GM23248 (cell line): ENCODE measurements around the gene HHIPL1. TPM values are rescaled to one million over a fixed set of nuclear protein-coding genes. Genes with fewer than 3 reads are reported as not detected.

Experiments used
- DNase-seq: peaks from one replicate; pipeline ENCODE4 v3.0.0-alpha.2; 2015
- H2AFZ ChIP-seq: fragments of 200-600 bp; sonication (generic); 2 replicates; pipeline ENCODE4 v1.6.1; 2016; ENCODE audit warnings: antibody characterized with exemption
- H3F3A ChIP-seq: fragments of 200-600 bp; sonication (generic); 2 replicates; pipeline ENCODE4 v1.6.1; 2016; ENCODE audit warnings: mild to moderate bottlenecking, antibody characterized with exemption, mixed run types; ENCODE audit not compliant: insufficient read depth
- H3K27ac ChIP-seq: fragments of 200-600 bp; sonication (generic); 2 replicates; pipeline ENCODE4 v1.5.1; 2016; ENCODE audit warnings: mild to moderate bottlenecking
- H3K27me3 ChIP-seq: fragments of 200-600 bp; sonication (generic); replicated peaks from 2 replicates; pipeline ENCODE4 v1.6.1; 2016; ENCODE audit warnings: mild to moderate bottlenecking; ENCODE audit not compliant: insufficient read depth
- H3K36me3 ChIP-seq: fragments of 200-600 bp; sonication (generic); 2 replicates; pipeline ENCODE4 v1.6.1; 2016; ENCODE audit warnings: low read depth, mild to moderate bottlenecking
- H3K4me1 ChIP-seq: fragments of 200-600 bp; sonication (generic); 2 replicates; pipeline ENCODE4 v1.6.1; 2016; ENCODE audit warnings: mild to moderate bottlenecking; ENCODE audit not compliant: insufficient read depth
- H3K4me2 ChIP-seq: fragments of 200-600 bp; sonication (generic); one replicate; pipeline ENCODE4 v1.6.1; 2016; ENCODE audit warnings: mild to moderate bottlenecking; ENCODE audit not compliant: unreplicated experiment
- H3K4me3 ChIP-seq: fragments of 200-600 bp; sonication (generic); 2 replicates; pipeline ENCODE4 v1.5.1; 2016; ENCODE audit warnings: mild to moderate bottlenecking
- H3K79me2 ChIP-seq: fragments of 200-600 bp; sonication (generic); 2 replicates; pipeline ENCODE4 v1.6.1; 2016; ENCODE audit warnings: mild to moderate bottlenecking; ENCODE audit not compliant: insufficient read depth
- H3K9ac ChIP-seq: fragments of 200-600 bp; sonication (generic); 2 replicates; pipeline ENCODE4 v1.6.1; 2016; ENCODE audit warnings: mild to moderate bottlenecking
- H3K9me2 ChIP-seq: fragments of 200-600 bp; sonication (generic); 2 replicates; pipeline ENCODE4 v1.6.1; 2016; ENCODE audit warnings: mixed run types, mild to moderate bottlenecking, moderate library complexity; ENCODE audit not compliant: insufficient read depth
- H3K9me3 ChIP-seq: fragments of 200-600 bp; sonication (generic); one replicate; pipeline ENCODE4 v1.6.1; 2017; ENCODE audit warnings: low read depth
- H4K20me1 ChIP-seq: fragments of 200-600 bp; sonication (generic); 2 replicates; pipeline ENCODE4 v1.6.0; 2016; ENCODE audit not compliant: insufficient read depth
- EZH2 ChIP-seq: fragments of 200-600 bp; sonication (generic); IDR thresholded peaks from 2 replicates; pipeline ENCODE4 v1.6.1; 2018; ENCODE audit warnings: antibody characterized with exemption, mild to moderate bottlenecking; ENCODE audit not compliant: insufficient read depth, poor library complexity, severe bottlenecking
- EZH2phosphoT487 ChIP-seq: fragments of 200-600 bp; sonication (generic); IDR thresholded peaks from 2 replicates; pipeline ENCODE4 v1.6.1; 2018; ENCODE audit warnings: antibody characterized with exemption, moderate library complexity, mild to moderate bottlenecking, low read depth; ENCODE audit not compliant: insufficient read depth
- WGBS, 2 experiments: methylation state at CpG; one replicate each; pipeline ENCODE4 v1.1.6; 2015 to 2017; ENCODE audit warnings: low lambda C conversion rate in 2 of 2, low coverage in 1 of 2; ENCODE audit errors: missing lambda C conversion rate in 2 of 2; 5-methylcytosine and 5-hydroxymethylcytosine counted together
- in situ Hi-C: fragments of 300-500 bp; cut with MboI; formaldehyde crosslinking; loops from 2 replicates; pipeline ENCODE4 v1.15.0; 2020
- polyA plus RNA-seq: library from polyadenylated mRNA; unstranded; fragments of >200 nt; fragmentation: Nextera tagmentation; extraction: Ambion mirVana; gene quantifications from 2 replicates; pipeline ENCODE4 v1.2.1, GENCODE V29; 2016
- total RNA-seq: library from RNA; depleted of rRNA; stranded (reverse); fragments of >200 nt; shearing (Covaris generic); gene quantifications from 2 replicates; pipeline ENCODE4 v1.2.3, GENCODE V29; 2014

Gene HHIPL1
- total and polyA plus RNA-seq, 2 experiments from 2014 or later: 6.5 to 11.3 TPM

DNA sequence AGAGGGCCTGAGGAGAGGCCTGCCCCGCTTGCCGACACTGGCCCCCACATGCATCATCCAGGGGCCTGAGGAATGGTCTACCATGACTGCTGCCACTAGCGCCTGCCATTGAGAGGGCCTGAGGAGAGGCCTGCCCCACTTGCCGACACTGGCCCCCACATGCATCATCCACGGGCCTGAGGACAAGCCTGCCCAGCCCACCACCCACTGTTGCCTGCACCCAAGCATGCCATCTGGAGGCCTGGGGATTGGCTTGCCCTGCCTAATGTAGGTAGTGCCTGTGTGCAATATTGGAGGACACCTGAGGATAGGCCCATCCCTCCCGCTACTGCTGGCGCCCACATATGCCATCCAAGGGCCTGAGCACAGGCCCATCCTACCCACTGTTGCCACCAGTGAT is 63.5 kb downstream of the HHIPL1 start:
- H3K9me2 ChIP-seq: no peaks in the 10 kb centered on the region
- in situ Hi-C loops: no loop called here
- H4K20me1 ChIP-seq: no peaks in the 10 kb centered on the region
- H3F3A ChIP-seq: no peaks in the 10 kb centered on the region
- no peaks in the 10 kb centered on the region for H3K9me3 ChIP-seq
- DNase-seq: no peak
- no peaks in the 10 kb centered on the region for H3K4me1 ChIP-seq
- H3K4me2 ChIP-seq: no peak overlapping the region
- no peak overlapping the region for H3K9ac ChIP-seq
- no peak overlapping the region for H3K27ac ChIP-seq
- no peaks in the 10 kb centered on the region for H3K36me3 ChIP-seq
- H3K27me3 ChIP-seq: peaks cover 33% of the 10 kb centered on the region
- no peaks in the 10 kb centered on the region for H3K79me2 ChIP-seq
- TF ChIP-seq EZH2: no peak
- TF ChIP-seq EZH2phosphoT487: no peak
- 49 to 68% methylated on average over 5 to 7 of the region's 7 CpGs for WGBS, 2 experiments
- no peak overlapping the region for H2AFZ ChIP-seq
- H3K4me3 ChIP-seq: no peak overlapping the region

- no peaks in the 10 kb centered on the region for H3K4me1 ChIP-seq
- no peak overlapping the region for H3K9ac ChIP-seq
- H3K79me2 ChIP-seq: no peaks in the 10 kb centered on the region
- TF ChIP-seq EZH2 (no peak), EZH2phosphoT487 (no peak)
- no peaks in the 10 kb centered on the region for H3K36me3 ChIP-seq
- H3K9me3 ChIP-seq: no peaks in the 10 kb centered on the region
- H3K27me3 ChIP-seq: peaks cover 30% of the 10 kb centered on the region
- no peak for DNase-seq
- H3K27ac ChIP-seq: no peak overlapping the region
- H3K4me2 ChIP-seq: no peak overlapping the region
- no peaks in the 10 kb centered on the region for H4K20me1 ChIP-seq
- H3F3A ChIP-seq: no peaks in the 10 kb centered on the region
- H2AFZ ChIP-seq: no peak overlapping the region
- 72 to 75% methylated on average over 3 of the region's 3 CpGs for WGBS, 2 experiments
- no peaks in the 10 kb centered on the region for H3K9me2 ChIP-seq
- in situ Hi-C loops: no loop called here
- no peak overlapping the region for H3K4me3 ChIP-seq
Observed at GRCh38 chr14:99713972-99714371, 69.0 kb downstream of the HHIPL1 start.

DNA sequence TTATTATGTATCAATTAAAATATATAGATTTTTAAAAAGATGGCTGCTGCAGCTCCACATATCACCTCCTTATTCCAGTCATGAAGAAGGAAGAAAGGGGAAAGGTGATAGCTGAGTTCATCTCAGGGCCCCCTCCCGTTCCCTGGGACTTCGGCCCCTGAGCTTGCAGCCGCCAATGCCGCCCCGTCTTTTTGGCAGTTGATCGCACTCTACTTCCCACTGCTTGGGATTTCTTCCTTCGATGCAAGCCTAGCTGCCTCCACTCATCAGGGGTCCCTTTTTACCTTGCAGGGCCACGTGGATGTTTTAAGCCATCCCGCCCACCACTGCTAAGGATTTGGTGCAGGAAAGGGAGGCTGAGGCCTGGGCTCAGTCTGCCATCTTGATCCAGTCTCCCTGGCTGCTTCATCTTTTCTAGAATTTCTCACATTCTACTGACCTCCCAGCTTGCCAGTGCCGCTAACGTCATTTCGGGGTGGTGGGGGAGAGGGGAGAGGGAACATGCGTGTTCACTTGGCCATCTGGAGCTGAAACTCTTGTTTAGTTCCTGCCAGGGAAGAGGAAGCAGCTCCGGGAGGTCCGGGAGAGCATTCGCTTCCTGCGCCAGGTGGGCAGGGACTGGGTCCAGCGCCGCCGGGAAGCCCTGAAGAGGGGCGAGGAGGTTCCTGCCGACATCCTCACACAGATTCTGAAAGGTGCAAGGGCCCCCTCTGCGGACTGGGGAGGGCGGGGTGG is 70.5 kb downstream of the HHIPL1 start:
- no peak for DNase-seq
- H3K9ac ChIP-seq: no peak overlapping the region
- no peaks in the 10 kb centered on the region for H3K79me2 ChIP-seq
- H3K36me3 ChIP-seq: no peaks in the 10 kb centered on the region
- no peaks in the 10 kb centered on the region for H3K9me2 ChIP-seq
- no peaks in the 10 kb centered on the region for H3K9me3 ChIP-seq
- no peak overlapping the region for H3K4me2 ChIP-seq
- no peak overlapping the region for H2AFZ ChIP-seq
- H3F3A ChIP-seq: no peaks in the 10 kb centered on the region
- no peaks in the 10 kb centered on the region for H4K20me1 ChIP-seq
- 70 to 78% methylated on average over 22 to 24 of the region's 24 CpGs for WGBS, 2 experiments
- no peak for TF ChIP-seq EZH2phosphoT487
- no peak for TF ChIP-seq EZH2
- in situ Hi-C loops: no loop called here
- H3K4me1 ChIP-seq: no peaks in the 10 kb centered on the region
- H3K27ac ChIP-seq: no peak overlapping the region
- H3K27me3 ChIP-seq: peaks cover 16% of the 10 kb centered on the region
- H3K4me3 ChIP-seq: no peak overlapping the region

DNA sequence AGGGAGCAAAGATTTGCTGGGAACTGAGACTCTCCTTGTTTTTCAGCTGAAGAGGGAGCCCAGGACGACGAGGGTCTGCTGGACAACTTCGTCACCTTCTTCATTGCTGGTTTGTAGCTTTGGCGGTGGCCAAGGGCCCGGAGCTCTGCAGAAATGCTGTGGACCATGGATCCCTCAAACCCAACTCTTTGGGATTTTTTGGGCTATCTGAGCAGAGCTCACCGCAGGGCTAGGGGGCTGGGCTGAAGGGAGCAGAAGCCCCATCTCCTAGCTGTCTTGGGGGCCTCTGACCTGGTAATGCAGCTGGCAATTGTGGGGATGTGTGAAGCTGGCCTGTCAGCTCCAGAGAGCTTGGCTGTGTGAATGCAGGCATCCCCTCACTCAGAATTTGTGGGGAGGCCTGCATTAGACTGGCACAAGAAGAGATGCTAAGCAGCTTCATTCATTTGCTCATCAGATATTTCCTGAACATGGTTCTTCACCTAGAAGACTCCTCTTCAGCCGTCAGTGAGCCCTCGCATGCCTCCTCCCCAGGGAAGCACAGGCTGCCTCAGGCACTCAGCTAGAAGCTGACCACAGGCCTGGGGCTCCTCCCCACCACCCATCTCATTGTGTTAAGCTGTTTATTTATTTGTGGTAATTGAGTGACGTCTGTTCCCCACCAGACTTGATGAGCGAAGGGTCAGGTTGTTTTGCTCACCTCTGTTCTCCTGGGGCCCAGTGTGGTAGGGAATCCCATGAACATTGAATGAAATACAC is 71.3 kb downstream of the HHIPL1 start:
- H3K4me2 ChIP-seq: no peak overlapping the region
- no peak overlapping the region for H3K9ac ChIP-seq
- H3K27me3 ChIP-seq: peaks cover 12% of the 10 kb centered on the region
- TF ChIP-seq EZH2: no peak
- TF ChIP-seq EZH2phosphoT487: no peak
- no peak overlapping the region for H3K4me3 ChIP-seq
- H3K9me2 ChIP-seq: no peaks in the 10 kb centered on the region
- no peaks in the 10 kb centered on the region for H3F3A ChIP-seq
- H3K36me3 ChIP-seq: no peaks in the 10 kb centered on the region
- no peaks in the 10 kb centered on the region for H3K9me3 ChIP-seq
- WGBS, 2 experiments: 64 to 69% methylated on average over 10 of the region's 10 CpGs
- H3K4me1 ChIP-seq: no peaks in the 10 kb centered on the region
- H4K20me1 ChIP-seq: no peaks in the 10 kb centered on the region
- no peaks in the 10 kb centered on the region for H3K79me2 ChIP-seq
- H3K27ac ChIP-seq: no peak overlapping the region
- DNase-seq: no peak
- no peak overlapping the region for H2AFZ ChIP-seq
- in situ Hi-C loops: no loop called here
